IMR-90 (cell line): ENCODE results near the gene SPATA31C1. TPM values are rescaled to one million over a fixed set of nuclear protein-coding genes. Genes with fewer than 3 reads are reported as not detected.

Source experiments
- ATAC-seq: fragments of 200-7000 bp; cut with Tn5 transposase; 2 replicates; pipeline ENCODE4 v1.9.1; 2020; ENCODE audit warnings: low read depth, mild to moderate bottlenecking, moderate library complexity
- BruUV-seq: library from RNA; stranded (reverse); fragments of 400-500 nt; replicated peaks from 2 replicates; lab custom pipeline; 2021; lab: Mats Ljungman, UMichigan
- CTCF ChIA-PET: fragments of 300-600 bp; formaldehyde crosslinking; extraction: SDS; loops from one replicate; lab custom pipeline; 2021; ENCODE audit warnings: antibody characterized with exemption; lab: Yijun Ruan, JAX
- POLR2A ChIA-PET: fragments of 300-600 bp; sonication (Branson Sonifier 250); formaldehyde crosslinking; loops from one replicate; lab custom pipeline; 2022; ENCODE audit warnings: antibody characterized with exemption; ENCODE audit not compliant: unreplicated experiment; lab: Charles Lee
- DNase-seq: peaks from one replicate; pipeline ENCODE4 v3.0.0; 2013
- H2AFZ ChIP-seq: replicated peaks from 2 replicates; pipeline ENCODE3; 2013; ENCODE audit warnings: low read length, mild to moderate bottlenecking; ENCODE audit not compliant: poor library complexity
- H2AK5ac ChIP-seq: 2 replicates; pipeline ENCODE4 v1.6.1; 2013; ENCODE audit warnings: low read depth, low read length, inconsistent platforms
- H2AK9ac ChIP-seq: replicated peaks from 2 replicates; pipeline ENCODE3; 2013; ENCODE audit warnings: mild to moderate bottlenecking, low read depth, low read length, moderate library complexity; ENCODE audit not compliant: poor library complexity
- H2BK120ac ChIP-seq: 2 replicates; pipeline ENCODE4 v1.6.1; 2013; ENCODE audit warnings: low read depth, low read length, inconsistent platforms
- H2BK15ac ChIP-seq: 3 replicates; pipeline ENCODE4 v1.6.1; 2013; ENCODE audit warnings: low read depth, low read length, inconsistent platforms
- H2BK20ac ChIP-seq: 2 replicates; pipeline ENCODE4 v1.6.1; 2013; ENCODE audit warnings: low read depth, mild to moderate bottlenecking, inconsistent platforms, low read length, moderate library complexity
- H2BK5ac ChIP-seq: 2 replicates; pipeline ENCODE4 v1.6.1; 2013; ENCODE audit warnings: mild to moderate bottlenecking, low read depth, low read length, inconsistent platforms; ENCODE audit not compliant: poor library complexity, severe bottlenecking
- H3K14ac ChIP-seq: replicated peaks from 2 replicates; pipeline ENCODE4 v1.6.1; 2013; ENCODE audit warnings: low read depth, low read length, inconsistent platforms
- H3K18ac ChIP-seq: 2 replicates; pipeline ENCODE4 v1.6.1; 2013; ENCODE audit warnings: low read depth, low read length, control low read depth
- H3K23ac ChIP-seq: 2 replicates; pipeline ENCODE4 v1.6.1; 2013; ENCODE audit warnings: low read depth, low read length, inconsistent platforms
- H3K27ac ChIP-seq: 2 replicates; pipeline ENCODE4 v1.5.1; 2013; ENCODE audit warnings: mild to moderate bottlenecking, control low read depth, low read length; ENCODE audit not compliant: insufficient read depth
- H3K27me3 ChIP-seq: 2 replicates; pipeline ENCODE4 v1.6.1; 2013; ENCODE audit warnings: low read length; ENCODE audit not compliant: control insufficient read depth, insufficient read depth
- H3K36me3 ChIP-seq: 2 replicates; pipeline ENCODE4 v1.6.1; 2013; ENCODE audit warnings: low read length, mixed read lengths; ENCODE audit not compliant: control insufficient read depth, insufficient read depth
- H3K4ac ChIP-seq: 2 replicates; pipeline ENCODE4 v1.6.1; 2013; ENCODE audit warnings: low read depth, low read length, inconsistent platforms
- H3K4me1 ChIP-seq: 2 replicates; pipeline ENCODE4 v1.6.1; 2013; ENCODE audit warnings: low read length, mixed read lengths; ENCODE audit not compliant: control insufficient read depth, insufficient read depth
- H3K4me2 ChIP-seq: 2 replicates; pipeline ENCODE4 v1.6.1; 2013; ENCODE audit warnings: low read depth, mild to moderate bottlenecking, control low read depth, low read length, moderate library complexity
- H3K4me3 ChIP-seq: 2 replicates; pipeline ENCODE4 v1.5.1; 2013; ENCODE audit warnings: low read depth, mild to moderate bottlenecking, control low read depth, low read length, moderate library complexity; ENCODE audit not compliant: insufficient read depth
- H3K56ac ChIP-seq: 2 replicates; pipeline ENCODE4 v1.6.1; 2013; ENCODE audit warnings: low read length, inconsistent platforms; ENCODE audit not compliant: insufficient read depth; ENCODE audit errors: extremely low read depth
- H3K79me1 ChIP-seq, 2 experiments: 2 replicates each; pipeline ENCODE4 v1.6.1; 2013; ENCODE audit warnings: low read length in 2 of 2, inconsistent platforms in 1 of 2, low read depth in 1 of 2
- H3K9ac ChIP-seq: 2 replicates; pipeline ENCODE4 v1.6.1; 2013; ENCODE audit warnings: low read depth, low read length, control low read depth
- H3K9me1 ChIP-seq: 2 replicates; pipeline ENCODE4 v1.6.1; 2013; ENCODE audit warnings: low read length, inconsistent platforms; ENCODE audit not compliant: insufficient read depth
- H3K9me3 ChIP-seq: 2 replicates; pipeline ENCODE4 v1.6.1; 2013; ENCODE audit warnings: low read length; ENCODE audit not compliant: control insufficient read depth, insufficient read depth
- H4K20me1 ChIP-seq: 2 replicates; pipeline ENCODE4 v1.6.1; 2013; ENCODE audit warnings: low read length, inconsistent platforms; ENCODE audit not compliant: insufficient read depth
- H4K5ac ChIP-seq: 2 replicates; pipeline ENCODE4 v1.6.1; 2013; ENCODE audit warnings: mild to moderate bottlenecking, low read depth, low read length, control low read depth
- H4K8ac ChIP-seq, 2 experiments: 2 replicates each; pipeline ENCODE4 v1.6.1; 2013; ENCODE audit warnings: low read depth in 2 of 2, low read length in 2 of 2, control low read depth in 1 of 2, inconsistent platforms in 1 of 2
- H4K91ac ChIP-seq: 2 replicates; pipeline ENCODE4 v1.6.1; 2013; ENCODE audit warnings: low read depth, low read length, inconsistent platforms; ENCODE audit not compliant: insufficient read depth
- BHLHE40 ChIP-seq: fragments of 150-350 bp; IDR thresholded peaks from 2 replicates; pipeline ENCODE4 v1.6.1; 2016; ENCODE audit warnings: mild to moderate bottlenecking, low read depth, low read length
- CEBPB ChIP-seq: IDR thresholded peaks from 2 replicates; pipeline ENCODE4 v1.6.1; 2012; ENCODE audit warnings: low read depth, low read length, improper control_type of control experiment
- WGBS, 2 experiments: methylation state at CpG; one replicate each; pipeline versions ENCODE4 v1.1.5 to v1.1.7; 2013; ENCODE audit warnings: missing lambda C conversion rate in 2 of 2; ENCODE audit not compliant: insufficient read length in 1 of 2; ENCODE audit errors: extremely low coverage in 2 of 2; 5-methylcytosine and 5-hydroxymethylcytosine counted together
- dilution Hi-C: fragments of 300-500 bp; cut with HindIII; formaldehyde crosslinking; loops from one replicate; pipeline ENCODE4 v1.14.3; 2018; ENCODE audit warnings: low sequenced_read_pairs; ENCODE audit not compliant: unreplicated experiment
- in situ Hi-C: fragments of 300-500 bp; cut with MboI; formaldehyde crosslinking; loops from 3 replicates; pipeline ENCODE4 v1.14.3; 2019; ENCODE audit warnings: low sequenced_read_pairs, inconsistent platforms, mixed read lengths
- intact Hi-C: fragments of 100-400 bp; cut with micrococcal nuclease; formaldehyde crosslinking; loops from 2 replicates; pipeline ENCODE4 v1.10.0; 2022
- polyA plus RNA-seq, 3 experiments: library from polyadenylated mRNA; depleted of rRNA; stranded (reverse); fragments of >200 nt; gene quantifications; 2 replicates each; pipeline ENCODE4 v1.2.3, GENCODE V29; 2012; ENCODE audit warnings: low replicate concordance in 1 of 3
- total RNA-seq: library from RNA; depleted of rRNA; stranded (reverse); fragments of >200 nt; gene quantifications from 2 replicates; pipeline ENCODE4 v1.2.3, GENCODE V29; 2012

The SPATA31C1 gene
- total and polyA plus RNA-seq, 2 of the 4 experiments (the other 2 are of a cell fraction) = not detected

- H3K14ac ChIP-seq = no peak overlapping the region
- DNase-seq (peak; percentile 55), ATAC-seq (peak; percentile 62)
- no peaks in the 10 kb centered on the region for H3K9me1 ChIP-seq
- H2BK20ac ChIP-seq = no peak overlapping the region
- H3K36me3 ChIP-seq = no peaks in the 10 kb centered on the region
- WGBS, 2 experiments = no CpG with 5 or more reads among the region's 6 CpGs
- H2AFZ ChIP-seq = no peak overlapping the region
- H3K79me1 ChIP-seq = no peaks in the 10 kb centered on the region
- ChIA-PET POLR2A (no interaction called here), CTCF (no interaction called here)
- no peak overlapping the region for H4K91ac ChIP-seq
- H3K4me1 ChIP-seq = peaks cover 2% of the 10 kb centered on the region; the same call in 1 of the 2 replicates
- TF ChIP-seq BHLHE40 (no peak), CEBPB (peak; percentile 89)
- H3K27ac ChIP-seq = no peak overlapping the region
- H2AK5ac ChIP-seq = no peak overlapping the region
- H4K8ac ChIP-seq = no peak overlapping the region
- BruUV-seq = no TSS peak
- in situ Hi-C loops (no loop called here), dilution Hi-C loops (no loop called here), intact Hi-C loops (no loop called here)
- no peak overlapping the region for H4K5ac ChIP-seq
- no peak overlapping the region for H2BK5ac ChIP-seq
- no peak overlapping the region for H3K23ac ChIP-seq
- no peak overlapping the region for H3K4me2 ChIP-seq
- H3K9me3 ChIP-seq = no peaks in the 10 kb centered on the region
- no peak overlapping the region for H3K18ac ChIP-seq
- no peak overlapping the region for H3K56ac ChIP-seq
- no peaks in the 10 kb centered on the region for H4K20me1 ChIP-seq
- no peak overlapping the region for H2BK120ac ChIP-seq
- H3K9ac ChIP-seq = no peak overlapping the region
- H3K4me3 ChIP-seq = no peak overlapping the region
- no peaks in the 10 kb centered on the region for H3K27me3 ChIP-seq
- no peak overlapping the region for H3K4ac ChIP-seq
- H2BK15ac ChIP-seq = no peak overlapping the region
- no peak overlapping the region for H2AK9ac ChIP-seq
Measured at GRCh38 chr9:87891754-87892153, 26.0 kb upstream of the SPATA31C1 start.
